ENCODE data around the gene ASPRV1. TPM values are rescaled to one million over a fixed set of nuclear protein-coding genes. Genes with fewer than 3 reads are reported as not detected.

The ASPRV1 gene
- total and polyA plus RNA-seq, 10 of the 15 experiments (the other 5 are each of a cell fraction or from before 2014, with no cell fraction given), result 0.11 to 1.1 (median 0.33) TPM

- no peak for DNase-seq (ENCODE audit: low read depth, low spot score)
- in situ Hi-C loops (cut with MboI) (no loop called here), intact Hi-C loops (cut with micrococcal nuclease; ENCODE audit: unreplicated experiment) (no loop called here)
- no peak for ATAC-seq
- Histone ChIP-seq H3K4me1 (ENCODE audit: control insufficient read depth, insufficient read depth, low read length) (no peaks in the 10 kb centered on the region), H2AFZ (ENCODE audit: control insufficient read depth, low read depth, low read length) (no peak overlapping the region), H3K9me3 (replicated peaks; ENCODE audit: control insufficient read depth, insufficient read depth, low read length) (no peaks in the 10 kb centered on the region), H3K36me3 (ENCODE audit: control insufficient read depth in 2 of 2, insufficient read depth in 2 of 2, low read length in 1 of 2) (no peaks in the 10 kb centered on the region), H3K79me2 (ENCODE audit: control insufficient read depth, insufficient read depth, low read length) (no peaks in the 10 kb centered on the region), H4K20me1 (ENCODE audit: control insufficient read depth, insufficient read depth) (no peaks in the 10 kb centered on the region), H3K4me2 (ENCODE audit: control insufficient read depth, insufficient read depth) (no peak overlapping the region), H3K27me3 (replicated peaks in 1 of 2; ENCODE audit: control insufficient read depth in 2 of 2, insufficient read depth in 2 of 2, low read length in 1 of 2) (no peaks in the 10 kb centered on the region), H3K4me3 (no peak overlapping the region), H3K27ac (ENCODE audit: control insufficient read depth, insufficient read depth) (no peak overlapping the region), H3K9ac (ENCODE audit: control insufficient read depth, insufficient read depth, low read length) (no peak overlapping the region)
- ChIA-PET RAD21 (ENCODE audit: unreplicated experiment) (no interaction called here), POLR2A (no interaction called here), SMC1A (ENCODE audit: uncharacterized antibody, unreplicated experiment) (no interaction called here), CTCF (no interaction called here)
- WGBS (ENCODE audit: insufficient coverage, insufficient replicate concordance, low lambda C conversion rate, missing lambda C conversion rate), result 67% methylated on average over 5 of the region's 6 CpGs
- BruUV-seq (replicated peaks), result no TSS peak
- FAIRE-seq, result no peak
- TF ChIP-seq ZNF207 (IDR thresholded peaks at IDR 0.05; ENCODE audit: borderline replicate concordance) (no peak), ZNF384 (IDR thresholded peaks at IDR 0.05; ENCODE audit: borderline replicate concordance, low read depth, low read length) (no peak), TCF12 (IDR thresholded peaks at IDR 0.05; ENCODE audit: low read depth, low read length) (no peak), IRF5 (IDR thresholded peaks at IDR 0.05; ENCODE audit: borderline replicate concordance) (no peak), KAT2A (conservative IDR thresholded peaks at IDR 0.05; ENCODE audit: control insufficient read depth, low read depth, low read length) (no peak), IRF3 (IDR thresholded peaks at IDR 0.05) (no peak)
Observed at GRCh38 chr2:69958480-69958879, 3.0 kb downstream of the ASPRV1 start.

- DNase-seq (ENCODE audit: low read depth, low spot score) (no peak), ATAC-seq (no peak), FAIRE-seq (no peak)
- POLR2A ChIA-PET, result no interaction called here
- RAD21 ChIA-PET (ENCODE audit: unreplicated experiment), result no interaction called here
- CTCF ChIA-PET, result no interaction called here
- in situ Hi-C loops (cut with MboI), result no loop called here
- SMC1A ChIA-PET (ENCODE audit: uncharacterized antibody, unreplicated experiment), result no interaction called here
- Histone ChIP-seq H2AFZ (ENCODE audit: control insufficient read depth, low read depth, low read length) (no peak overlapping the region), H3K79me2 (ENCODE audit: control insufficient read depth, insufficient read depth, low read length) (no peaks in the 10 kb centered on the region), H4K20me1 (ENCODE audit: control insufficient read depth, insufficient read depth) (no peaks in the 10 kb centered on the region), H3K36me3 (ENCODE audit: control insufficient read depth in 2 of 2, insufficient read depth in 2 of 2, low read length in 1 of 2) (no peaks in the 10 kb centered on the region), H3K9ac (ENCODE audit: control insufficient read depth, insufficient read depth, low read length) (no peak overlapping the region), H3K27me3 (replicated peaks in 1 of 2; ENCODE audit: control insufficient read depth in 2 of 2, insufficient read depth in 2 of 2, low read length in 1 of 2) (no peaks in the 10 kb centered on the region), H3K4me2 (ENCODE audit: control insufficient read depth, insufficient read depth) (no peak overlapping the region), H3K27ac (ENCODE audit: control insufficient read depth, insufficient read depth) (no peak overlapping the region), H3K4me1 (ENCODE audit: control insufficient read depth, insufficient read depth, low read length) (no peaks in the 10 kb centered on the region), H3K4me3 (no peak overlapping the region), H3K9me3 (replicated peaks; ENCODE audit: control insufficient read depth, insufficient read depth, low read length) (no peaks in the 10 kb centered on the region)
- BruUV-seq (replicated peaks), result no TSS peak
- intact Hi-C loops (cut with micrococcal nuclease; ENCODE audit: unreplicated experiment), result no loop called here
- 48% methylated on average over 8 of the region's 8 CpGs for WGBS (ENCODE audit: insufficient coverage, insufficient replicate concordance, low lambda C conversion rate, missing lambda C conversion rate)
- TF ChIP-seq GATAD2B (conservative IDR thresholded peaks at IDR 0.05; ENCODE audit: low read depth), result no peak
- TF ChIP-seq SRF (IDR thresholded peaks at IDR 0.05; ENCODE audit: low read depth in 2 of 2, low read length in 2 of 2), result no peak
- no peak for TF ChIP-seq RCOR1 (conservative IDR thresholded peaks at IDR 0.05; ENCODE audit: low read depth, low read length)
- TF ChIP-seq SMARCA5 (IDR thresholded peaks at IDR 0.05), result no peak
- TF ChIP-seq KAT2A (conservative IDR thresholded peaks at IDR 0.05; ENCODE audit: control insufficient read depth, low read depth, low read length), result no peak
- TF ChIP-seq ZBTB11 (CRISPR knock-in tag; IDR thresholded peaks at IDR 0.05), result no peak
Observed at GRCh38 chr2:69957965-69958364, 3.5 kb downstream of the ASPRV1 start.
